H1 (cell line): Measurements from ENCODE around the gene ZNF451.

Experiments used
- BRCA1 ChIP-seq: IDR thresholded peaks from 2 replicates; pipeline ENCODE4 v1.6.1; 2012; ENCODE audit warnings: low read depth, low read length, improper control_type of control experiment
- CEBPB ChIP-seq: IDR thresholded peaks from 2 replicates; pipeline ENCODE4 v1.6.1; 2012; ENCODE audit warnings: low read depth, low read length
- CHD2 ChIP-seq: IDR thresholded peaks from 2 replicates; pipeline ENCODE4 v1.6.1; 2012; ENCODE audit warnings: low read length, improper control_type of control experiment
- EP300 ChIP-seq, 2 experiments: IDR thresholded peaks; 1 replicate in 1 of 2; 2 replicates in 1 of 2; pipeline ENCODE4 v1.6.1; 2011 to 2012; ENCODE audit warnings: low read depth in 2 of 2, low read length in 2 of 2, mild to moderate bottlenecking in 2 of 2, borderline replicate concordance in 1 of 2, inconsistent platforms in 1 of 2, moderate library complexity in 1 of 2
- FOSL1 ChIP-seq: IDR thresholded peaks from 2 replicates; pipeline ENCODE4 v1.6.1; 2011; ENCODE audit warnings: mild to moderate bottlenecking, low read depth, low read length, moderate library complexity; ENCODE audit not compliant: insufficient read depth
- SP4 ChIP-seq: IDR thresholded peaks from 2 replicates; pipeline ENCODE4 v1.6.1; 2012; ENCODE audit warnings: low read length, inconsistent platforms
- TF ChIP-seq, protein P1 (sequence below), 3 experiments: IDR thresholded peaks; 1 replicate in 2 of 3; 2 replicates in 1 of 3; pipeline versions ENCODE4 v1.5.1 to v1.6.1; 2011; ENCODE audit warnings: low read length in 3 of 3, mild to moderate bottlenecking in 3 of 3, inconsistent platforms in 2 of 3, low read depth in 1 of 3, moderate library complexity in 1 of 3; ENCODE audit not compliant: insufficient read depth in 1 of 3; ENCODE audit errors: control extremely low read depth in 1 of 3
- TF ChIP-seq, protein P2 (sequence below): IDR thresholded peaks from 2 replicates; pipeline ENCODE4 v1.6.1; 2011; ENCODE audit warnings: low read length, improper control_type of control experiment

GRCh38 chr6:57215260-57215659, 125.3 kb downstream of the ZNF451 start:
- TF ChIP-seq, protein P1, sequence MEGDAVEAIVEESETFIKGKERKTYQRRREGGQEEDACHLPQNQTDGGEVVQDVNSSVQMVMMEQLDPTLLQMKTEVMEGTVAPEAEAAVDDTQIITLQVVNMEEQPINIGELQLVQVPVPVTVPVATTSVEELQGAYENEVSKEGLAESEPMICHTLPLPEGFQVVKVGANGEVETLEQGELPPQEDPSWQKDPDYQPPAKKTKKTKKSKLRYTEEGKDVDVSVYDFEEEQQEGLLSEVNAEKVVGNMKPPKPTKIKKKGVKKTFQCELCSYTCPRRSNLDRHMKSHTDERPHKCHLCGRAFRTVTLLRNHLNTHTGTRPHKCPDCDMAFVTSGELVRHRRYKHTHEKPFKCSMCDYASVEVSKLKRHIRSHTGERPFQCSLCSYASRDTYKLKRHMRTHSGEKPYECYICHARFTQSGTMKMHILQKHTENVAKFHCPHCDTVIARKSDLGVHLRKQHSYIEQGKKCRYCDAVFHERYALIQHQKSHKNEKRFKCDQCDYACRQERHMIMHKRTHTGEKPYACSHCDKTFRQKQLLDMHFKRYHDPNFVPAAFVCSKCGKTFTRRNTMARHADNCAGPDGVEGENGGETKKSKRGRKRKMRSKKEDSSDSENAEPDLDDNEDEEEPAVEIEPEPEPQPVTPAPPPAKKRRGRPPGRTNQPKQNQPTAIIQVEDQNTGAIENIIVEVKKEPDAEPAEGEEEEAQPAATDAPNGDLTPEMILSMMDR (IDR thresholded peaks at IDR 0.05; ENCODE audit: control extremely low read depth in 1 of 3, insufficient read depth in 1 of 3, low read depth in 1 of 3, low read length in 3 of 3): no peak
- TF ChIP-seq BRCA1 (no peak), SP4 (no peak), CEBPB (no peak), EP300 (IDR thresholded peaks at IDR 0.05; ENCODE audit: borderline replicate concordance in 1 of 2, low read depth in 2 of 2, low read length in 2 of 2) (no peak), FOSL1 (no peak), CHD2 (no peak)
- TF ChIP-seq, protein P2, sequence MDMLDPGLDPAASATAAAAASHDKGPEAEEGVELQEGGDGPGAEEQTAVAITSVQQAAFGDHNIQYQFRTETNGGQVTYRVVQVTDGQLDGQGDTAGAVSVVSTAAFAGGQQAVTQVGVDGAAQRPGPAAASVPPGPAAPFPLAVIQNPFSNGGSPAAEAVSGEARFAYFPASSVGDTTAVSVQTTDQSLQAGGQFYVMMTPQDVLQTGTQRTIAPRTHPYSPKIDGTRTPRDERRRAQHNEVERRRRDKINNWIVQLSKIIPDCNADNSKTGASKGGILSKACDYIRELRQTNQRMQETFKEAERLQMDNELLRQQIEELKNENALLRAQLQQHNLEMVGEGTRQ: no peak
